Trophoblast cell (in vitro differentiated cells and primary cell): ENCODE data around the gene DISP3.

Experiments
- DNase-seq, 2 donors: peaks; one replicate each; pipeline ENCODE4 v3.0.0-alpha.2; 2016
- H2AFZ ChIP-seq: 2 replicates; pipeline ENCODE4 v1.6.1; 2013; ENCODE audit warnings: low read length, moderate library complexity, mild to moderate bottlenecking; ENCODE audit not compliant: insufficient read depth, poor library complexity
- H2AK5ac ChIP-seq: 2 replicates; pipeline ENCODE4 v1.6.1; 2013; ENCODE audit warnings: mild to moderate bottlenecking, low read length
- H2BK120ac ChIP-seq: 2 replicates; pipeline ENCODE4 v1.6.1; 2013; ENCODE audit warnings: low read length, mild to moderate bottlenecking, moderate library complexity; ENCODE audit not compliant: insufficient read depth, poor library complexity
- H2BK12ac ChIP-seq: 2 replicates; pipeline ENCODE4 v1.6.1; 2013; ENCODE audit warnings: mild to moderate bottlenecking, low read length, moderate library complexity
- H2BK5ac ChIP-seq: 2 replicates; pipeline ENCODE4 v1.6.1; 2013; ENCODE audit warnings: low read length, low read depth, moderate library complexity, mild to moderate bottlenecking; ENCODE audit not compliant: poor library complexity
- H3K14ac ChIP-seq: 2 replicates; pipeline ENCODE4 v1.6.1; 2013; ENCODE audit warnings: mild to moderate bottlenecking, low read length
- H3K18ac ChIP-seq: 2 replicates; pipeline ENCODE4 v1.6.1; 2013; ENCODE audit warnings: mild to moderate bottlenecking, low read length
- H3K23ac ChIP-seq: 2 replicates; pipeline ENCODE4 v1.6.1; 2013; ENCODE audit warnings: low read length
- H3K27ac ChIP-seq: 2 replicates; pipeline ENCODE4 v1.5.1; 2013; ENCODE audit warnings: low read depth, mild to moderate bottlenecking, inconsistent platforms, low read length, moderate library complexity
- H3K27me3 ChIP-seq: 2 replicates; pipeline ENCODE4 v1.6.1; 2013; ENCODE audit warnings: inconsistent platforms, mild to moderate bottlenecking, low read length, moderate library complexity; ENCODE audit not compliant: insufficient read depth
- H3K36me3 ChIP-seq, 2 experiments: 1 replicate in 1 of 2; 2 replicates in 1 of 2; pipeline ENCODE4 v1.6.1; 2013; ENCODE audit warnings: low read length in 2 of 2, mild to moderate bottlenecking in 2 of 2, moderate library complexity in 1 of 2; ENCODE audit not compliant: insufficient read depth in 2 of 2, control insufficient read depth in 1 of 2
- H3K4ac ChIP-seq: 2 replicates; pipeline ENCODE4 v1.6.1; 2013; ENCODE audit warnings: low read depth, mild to moderate bottlenecking, low read length, moderate library complexity
- H3K4me1 ChIP-seq, 2 experiments: 1 replicate in 1 of 2; 2 replicates in 1 of 2; pipeline ENCODE4 v1.6.1; 2013; ENCODE audit warnings: low read length in 2 of 2, mild to moderate bottlenecking in 2 of 2, moderate library complexity in 1 of 2; ENCODE audit not compliant: insufficient read depth in 2 of 2, control insufficient read depth in 1 of 2
- H3K4me2 ChIP-seq: 2 replicates; pipeline ENCODE4 v1.6.1; 2013; ENCODE audit warnings: inconsistent platforms, mild to moderate bottlenecking, low read length, moderate library complexity
- H3K4me3 ChIP-seq: 2 replicates; pipeline ENCODE4 v1.5.1; 2013; ENCODE audit warnings: mild to moderate bottlenecking, low read depth, low read length, inconsistent platforms
- H3K79me1 ChIP-seq: one replicate; pipeline ENCODE4 v1.6.1; 2013; ENCODE audit warnings: low read length
- H3K79me2 ChIP-seq: 2 replicates; pipeline ENCODE4 v1.6.1; 2013; ENCODE audit warnings: low read length, mild to moderate bottlenecking; ENCODE audit not compliant: control insufficient read depth, insufficient read depth, poor library complexity
- H3K9ac ChIP-seq: 2 replicates; pipeline ENCODE4 v1.6.1; 2013; ENCODE audit warnings: mild to moderate bottlenecking, low read length
- H3K9me3 ChIP-seq: 2 replicates; pipeline ENCODE4 v1.6.1; 2013; ENCODE audit warnings: low read depth, mild to moderate bottlenecking, control low read depth, inconsistent platforms, low read length; ENCODE audit not compliant: insufficient read depth
- H4K12ac ChIP-seq: 2 replicates; pipeline ENCODE4 v1.6.1; 2013; ENCODE audit warnings: low read depth, mild to moderate bottlenecking, low read length, moderate library complexity
- H4K8ac ChIP-seq: 2 replicates; pipeline ENCODE4 v1.6.1; 2013; ENCODE audit warnings: low read depth, mild to moderate bottlenecking, low read length, moderate library complexity
- H4K91ac ChIP-seq: one replicate; pipeline ENCODE4 v1.6.1; 2013; ENCODE audit warnings: low read depth, mild to moderate bottlenecking, low read length, moderate library complexity
- WGBS: extraction: QIAGEN DNeasy Blood & Tissue Kit; methylation state at CpG from one replicate; pipeline ENCODE4 v1.1.7; 2013; ENCODE audit warnings: missing lambda C conversion rate; ENCODE audit not compliant: insufficient read length, insufficient coverage; ENCODE audit errors: extremely low coverage; 5-methylcytosine and 5-hydroxymethylcytosine counted together

DISP3 gene

GRCh38 chr1:11441211-11441952 is 37.6 kb upstream of the DISP3 start:
- WGBS: no CpG with 5 or more reads among the region's 11 CpGs
- no peak overlapping the region for H3K27ac ChIP-seq

GRCh38 chr1:11443043-11443442 is 35.9 kb upstream of the DISP3 start:
- Histone ChIP-seq H4K8ac (no peak overlapping the region), H3K4me3 (no peak overlapping the region), H4K91ac (no peak overlapping the region), H3K9me3 (peaks cover 6% of the 10 kb centered on the region), H3K36me3 (no peaks in the 10 kb centered on the region), H2BK5ac (no peak overlapping the region), H3K4me1 (no peaks in the 10 kb centered on the region), H3K4me2 (no peak overlapping the region), H3K23ac (no peak overlapping the region), H2AK5ac (no peak overlapping the region), H3K4ac (no peak overlapping the region), H2BK12ac (no peak overlapping the region), H3K79me2 (no peaks in the 10 kb centered on the region), H3K27ac (no peak overlapping the region), H3K79me1 (no peaks in the 10 kb centered on the region), H3K18ac (no peak overlapping the region), H2AFZ (no peak overlapping the region), H3K14ac (no peak overlapping the region), H4K12ac (no peak overlapping the region), H3K27me3 (no peaks in the 10 kb centered on the region), H3K9ac (no peak overlapping the region), H2BK120ac (no peak overlapping the region)
- no peak for DNase-seq
- WGBS: no CpG with 5 or more reads among the region's 1 CpG

More at GRCh38 chr1:11441211-11441952, 37.6 kb upstream of the DISP3 start:
- no peaks in the 10 kb centered on the region for H3K79me1 ChIP-seq
- no peak overlapping the region for H2BK12ac ChIP-seq
- no peaks in the 10 kb centered on the region for H3K79me2 ChIP-seq
- H3K4me1 ChIP-seq: no peaks in the 10 kb centered on the region
- no peak overlapping the region for H3K23ac ChIP-seq
- H3K4ac ChIP-seq: no peak overlapping the region
- no peak overlapping the region for H3K14ac ChIP-seq
- no peak overlapping the region for H2AK5ac ChIP-seq
- no peak overlapping the region for H3K4me3 ChIP-seq
- DNase-seq: no peak
- peaks cover 6% of the 10 kb centered on the region for H3K9me3 ChIP-seq
- no peak overlapping the region for H4K8ac ChIP-seq
- H4K12ac ChIP-seq: no peak overlapping the region
- H4K91ac ChIP-seq: no peak overlapping the region
- H3K27me3 ChIP-seq: no peaks in the 10 kb centered on the region
- no peak overlapping the region for H3K18ac ChIP-seq
- H3K4me2 ChIP-seq: no peak overlapping the region
- no peak overlapping the region for H2BK5ac ChIP-seq
- no peak overlapping the region for H2AFZ ChIP-seq
- H2BK120ac ChIP-seq: no peak overlapping the region
- no peaks in the 10 kb centered on the region for H3K36me3 ChIP-seq
- no peak overlapping the region for H3K9ac ChIP-seq

GRCh38 chr1:11443961-11444658 is 34.8 kb upstream of the DISP3 start:
- no peaks in the 10 kb centered on the region for H3K36me3 ChIP-seq
- no peaks in the 10 kb centered on the region for H3K79me2 ChIP-seq
- H3K4me2 ChIP-seq: no peak overlapping the region
- no peak overlapping the region for H2AK5ac ChIP-seq
- no peak overlapping the region for H4K12ac ChIP-seq
- no peak overlapping the region for H2AFZ ChIP-seq
- H4K91ac ChIP-seq: no peak overlapping the region
- H3K14ac ChIP-seq: no peak overlapping the region
- H3K79me1 ChIP-seq: no peaks in the 10 kb centered on the region
- H3K4me3 ChIP-seq: no peak overlapping the region
- H3K9ac ChIP-seq: no peak overlapping the region
- H2BK120ac ChIP-seq: no peak overlapping the region
- no peak overlapping the region for H3K27ac ChIP-seq
- no peak overlapping the region for H3K18ac ChIP-seq
- H2BK5ac ChIP-seq: no peak overlapping the region
- H3K23ac ChIP-seq: no peak overlapping the region
- no peak for DNase-seq
- no peak overlapping the region for H3K4ac ChIP-seq
- no CpG with 5 or more reads among the region's 8 CpGs for WGBS
- no peaks in the 10 kb centered on the region for H3K27me3 ChIP-seq
- H2BK12ac ChIP-seq: no peak overlapping the region
- H3K4me1 ChIP-seq: no peaks in the 10 kb centered on the region
- peaks cover 6% of the 10 kb centered on the region for H3K9me3 ChIP-seq
- H4K8ac ChIP-seq: no peak overlapping the region

GRCh38 chr1:11444907-11445306 is 34.0 kb upstream of the DISP3 start:
- Histone ChIP-seq H3K79me2 (no peaks in the 10 kb centered on the region), H3K4ac (no peak overlapping the region), H3K9me3 (peaks cover 6% of the 10 kb centered on the region), H3K27me3 (no peaks in the 10 kb centered on the region), H3K18ac (no peak overlapping the region), H3K4me3 (no peak overlapping the region), H3K36me3 (no peaks in the 10 kb centered on the region), H3K27ac (no peak overlapping the region), H3K4me2 (no peak overlapping the region), H4K91ac (no peak overlapping the region), H2AK5ac (no peak overlapping the region), H2BK12ac (no peak overlapping the region), H4K12ac (no peak overlapping the region), H3K23ac (no peak overlapping the region), H3K14ac (no peak overlapping the region), H4K8ac (no peak overlapping the region), H2BK120ac (no peak overlapping the region), H3K4me1 (no peaks in the 10 kb centered on the region), H2AFZ (no peak overlapping the region), H3K79me1 (no peaks in the 10 kb centered on the region), H3K9ac (no peak overlapping the region), H2BK5ac (no peak overlapping the region)
- WGBS: no CpG with 5 or more reads among the region's 7 CpGs
- DNase-seq: no peak
